HG03025 (cell line): ENCODE measurements around the gene RRP36.
"Not testable (repeated sequence)": the region's sequence is repeated elsewhere in the genome, so short reads cannot be mapped to it uniquely, and the experiment has no call there.

ENCODE experiments used
- ATAC-seq: cut with Tn5 transposase; IDR thresholded peaks from one replicate; pipeline ENCODE4 v1.9.1; 2021; ENCODE audit warnings: mild to moderate bottlenecking, moderate library complexity; ENCODE audit not compliant: unreplicated experiment, low FRiP score

Gene RRP36

DNA sequence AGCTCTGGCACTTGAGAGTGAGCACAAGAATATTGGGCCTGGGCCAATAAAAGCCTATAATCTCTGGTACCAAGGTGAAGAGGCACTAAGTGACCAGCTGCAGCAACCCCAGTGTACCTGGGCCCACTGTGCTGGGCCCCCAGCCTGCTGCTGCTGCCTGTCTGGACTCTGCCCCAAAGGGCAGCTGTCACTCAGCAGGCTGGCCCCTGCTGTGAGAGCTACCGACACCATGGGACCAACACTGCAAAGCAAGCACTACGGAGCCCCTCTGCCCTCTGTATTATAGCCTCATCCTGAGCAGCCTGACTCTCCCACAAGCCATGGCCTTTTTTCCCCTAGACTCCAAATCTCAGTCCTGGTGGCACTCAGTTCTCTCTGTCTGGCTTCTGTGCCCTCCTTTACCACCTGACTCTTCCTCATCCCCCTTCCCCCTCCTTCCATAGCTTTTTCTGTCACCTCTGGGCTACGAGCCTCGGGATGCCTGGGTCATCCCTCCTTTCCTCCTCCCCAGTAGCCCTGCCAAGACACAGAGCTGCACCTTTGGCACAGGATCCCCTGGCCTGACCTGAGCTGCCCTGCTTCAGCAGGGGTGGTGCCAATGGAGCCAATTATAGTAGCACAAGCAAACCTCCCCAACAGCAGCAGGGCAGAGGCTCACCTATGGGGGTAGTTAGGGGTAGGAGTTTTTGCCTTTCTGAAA, 14.2 kb downstream of the RRP36 start:
- no peak for ATAC-seq

DNA sequence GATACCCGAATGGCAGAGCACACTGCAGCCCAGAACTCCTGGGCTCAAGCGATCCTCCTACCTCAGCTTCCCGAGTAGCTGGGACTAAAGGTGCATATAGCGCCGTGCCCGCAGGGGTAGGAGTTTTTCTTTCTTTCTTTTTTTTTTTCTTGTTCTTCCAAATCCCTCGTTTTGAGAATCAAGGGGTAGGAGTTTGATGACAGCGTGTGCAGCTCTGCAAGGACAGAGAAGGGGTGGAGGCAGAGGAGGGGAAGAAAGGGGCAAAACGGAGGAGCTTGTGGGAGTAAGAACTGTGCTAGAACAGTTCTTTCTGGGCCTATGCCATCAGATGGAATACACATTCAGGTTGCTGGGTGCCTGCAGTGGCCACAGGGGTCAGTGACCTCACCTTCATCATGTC, 15.3 kb downstream of the RRP36 start:
- no peak for ATAC-seq

DNA sequence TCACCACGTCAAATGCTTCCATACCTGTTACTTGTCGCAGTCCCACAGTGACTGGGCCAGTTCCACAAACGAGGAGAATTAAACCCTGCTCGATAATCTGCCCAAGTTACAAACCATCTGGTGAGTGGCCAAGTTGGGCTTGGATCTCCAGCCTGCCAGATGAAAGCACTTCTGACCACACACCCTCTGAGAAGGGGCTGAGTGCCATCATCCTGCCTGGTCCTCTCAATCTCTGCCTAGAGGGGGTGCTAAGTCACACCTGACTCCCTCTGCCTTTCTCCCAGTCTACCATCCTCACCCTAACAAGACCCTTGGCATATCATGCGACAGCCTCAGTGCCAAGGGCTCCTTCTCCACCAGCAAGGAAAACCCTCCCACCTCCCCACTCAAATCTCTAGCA, 15.8 kb downstream of the RRP36 start:
- ATAC-seq = no peak

DNA sequence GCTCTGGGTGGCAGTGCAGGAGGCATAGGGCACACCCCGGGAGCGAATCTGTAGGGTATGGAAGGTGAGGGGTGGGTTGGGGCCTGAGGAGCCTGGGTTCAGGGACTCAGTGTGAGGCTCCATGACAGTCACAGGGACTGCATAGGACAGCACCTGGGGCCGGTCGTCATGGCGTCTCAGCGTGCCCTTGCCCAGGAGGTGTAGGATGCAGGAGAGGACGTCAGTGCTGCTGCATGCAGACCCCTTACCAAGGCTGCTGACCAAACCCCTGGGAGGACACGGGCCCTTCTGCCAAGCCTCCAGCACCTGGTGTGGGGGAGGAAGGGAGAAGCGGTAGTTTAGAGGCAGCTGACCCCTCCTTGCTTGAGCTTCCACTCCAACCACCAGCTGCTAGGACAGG, 16.3 kb downstream of the RRP36 start:
- ATAC-seq = no peak

DNA sequence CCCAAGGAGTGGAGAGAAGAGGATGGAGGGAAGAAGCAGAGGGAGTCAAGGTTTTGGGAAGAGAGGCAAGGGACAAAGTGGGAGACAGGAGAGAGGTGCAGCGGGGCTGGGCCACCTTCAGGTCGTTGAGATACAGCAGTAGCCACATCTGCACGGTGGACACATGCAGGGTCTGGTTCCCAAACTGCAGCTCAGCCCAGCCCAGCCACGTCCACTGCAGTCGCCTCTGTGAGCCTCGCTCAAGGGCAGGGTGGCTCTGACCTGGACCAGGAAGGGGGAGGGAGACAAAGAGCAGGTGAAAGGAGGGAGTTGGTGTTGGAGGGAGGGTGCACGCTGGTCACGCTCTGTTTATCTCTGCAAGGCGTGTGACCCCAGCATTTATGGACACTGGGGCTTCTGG, 17.3 kb downstream of the RRP36 start:
- no peak for ATAC-seq

DNA sequence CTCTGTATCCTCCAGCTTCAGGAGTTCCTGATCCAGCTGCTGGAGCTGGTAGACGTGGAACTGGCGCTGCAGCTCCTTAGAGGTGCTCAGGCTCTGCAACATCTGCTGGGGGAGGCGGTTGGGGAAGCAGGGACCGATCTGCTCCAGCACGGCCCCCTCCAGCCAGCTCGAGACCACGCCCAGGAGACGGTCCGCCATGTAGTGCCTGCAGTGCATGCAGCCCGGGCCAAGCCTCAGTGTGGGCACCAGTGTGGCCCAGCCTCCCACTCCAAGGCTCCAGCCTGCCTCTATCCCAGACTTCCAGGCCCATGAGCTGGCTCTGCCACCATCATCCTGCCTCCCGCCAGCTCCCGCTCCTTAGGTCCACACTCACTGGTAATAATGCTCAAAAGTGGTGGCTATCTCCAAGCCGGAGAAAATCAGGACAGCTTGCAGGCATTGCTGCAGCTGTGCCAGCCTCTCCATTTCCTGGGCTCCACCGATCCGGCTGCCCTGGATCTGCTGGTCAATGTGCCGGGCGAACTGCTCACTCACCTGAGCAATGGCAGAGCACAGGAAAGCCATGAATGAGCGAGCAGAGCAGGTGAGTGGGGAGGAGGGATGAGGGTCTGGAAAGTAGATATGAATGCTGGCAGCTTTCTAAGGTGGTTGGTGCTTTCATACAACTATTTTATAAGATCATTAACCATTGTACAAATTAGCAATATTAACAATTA, 19.3 kb downstream of the RRP36 start:
- no peak for ATAC-seq

DNA sequence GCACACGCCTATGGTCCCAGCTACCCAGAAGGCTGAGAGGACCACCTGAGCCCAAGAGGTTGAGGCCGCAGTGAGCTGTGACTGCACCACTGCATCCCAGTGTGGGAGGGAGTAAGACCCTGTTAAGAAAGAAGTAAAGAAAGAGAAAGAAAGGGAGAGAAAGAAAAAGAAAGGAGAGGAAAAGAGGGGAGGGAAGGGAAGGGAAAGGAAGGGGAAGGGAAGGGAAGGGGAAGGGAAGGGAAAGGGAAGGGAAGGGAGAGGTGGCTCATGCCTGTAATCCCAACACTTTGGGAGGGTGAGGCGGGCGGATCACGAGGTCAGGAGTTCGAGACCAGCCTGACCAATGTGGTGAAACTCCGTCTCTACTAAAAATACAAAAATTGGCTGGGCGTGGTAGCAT, 20.1 kb downstream of the RRP36 start:
- ATAC-seq = not testable (repeated sequence)

DNA sequence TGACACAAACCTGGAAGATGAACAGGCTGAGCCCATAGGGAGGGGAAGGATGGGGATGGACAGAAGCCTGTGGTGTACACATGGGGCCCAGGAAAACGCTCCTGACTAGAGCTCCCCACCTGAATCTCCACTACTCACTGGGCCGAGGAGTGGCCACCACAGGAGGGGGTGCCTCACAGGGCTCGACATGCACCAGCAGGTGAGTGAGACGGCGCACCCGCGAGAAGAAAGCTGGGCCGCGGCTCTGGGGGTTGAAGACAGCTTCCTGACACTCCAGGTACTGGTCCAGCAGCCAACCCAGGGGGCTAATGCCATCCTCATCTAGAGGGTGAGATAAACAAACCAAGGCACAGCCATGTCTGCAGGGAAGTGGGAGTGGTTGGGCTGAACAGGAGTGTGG, 21.9 kb downstream of the RRP36 start:
- ATAC-seq = no peak

DNA sequence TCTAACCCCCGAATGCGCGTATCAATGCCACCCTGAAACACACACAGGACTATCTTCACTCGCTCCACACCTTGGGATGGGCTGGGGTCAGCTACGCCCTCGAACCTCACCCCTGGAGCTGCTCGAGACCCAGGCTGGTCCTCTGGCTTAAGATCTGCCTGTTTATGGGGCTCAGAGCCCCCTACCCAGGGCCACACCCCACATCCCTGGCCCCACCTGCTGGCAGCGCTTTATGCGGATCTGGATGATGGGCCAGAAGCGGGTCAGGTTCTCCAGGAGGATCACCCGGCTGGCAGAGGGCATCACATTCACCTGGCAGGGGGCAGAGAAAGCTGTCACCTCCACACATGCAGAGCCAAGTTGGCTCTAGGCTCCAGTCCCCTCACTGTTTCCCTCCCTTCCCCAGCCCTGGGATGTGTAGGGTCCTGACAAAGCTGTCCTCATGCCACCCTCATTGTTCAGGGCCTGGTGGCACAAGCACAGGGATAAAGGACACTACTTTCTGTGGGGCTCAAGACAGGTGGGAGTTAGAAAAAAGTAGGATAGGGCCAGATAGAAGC, 24.0 kb downstream of the RRP36 start:
- ATAC-seq = no peak

DNA sequence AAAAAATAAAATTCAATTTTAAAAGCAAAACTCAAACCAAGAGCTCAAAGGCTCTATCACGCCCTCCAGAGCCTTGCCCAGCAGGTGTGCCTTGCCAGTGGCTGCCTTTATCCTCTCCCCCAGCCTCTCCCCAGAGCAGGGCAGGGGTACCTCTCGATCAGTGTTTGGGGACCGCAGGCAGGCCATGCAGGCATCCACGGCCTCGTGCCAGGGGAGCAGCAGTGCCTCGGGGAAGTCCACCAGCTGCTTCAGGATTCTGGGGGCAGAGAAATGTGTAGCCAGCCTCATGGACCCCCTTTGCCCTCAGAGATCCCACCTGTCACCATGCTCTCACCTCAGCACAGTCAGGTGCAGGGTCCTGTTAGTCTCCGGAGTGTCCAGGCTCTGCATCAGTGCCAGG, 26.6 kb downstream of the RRP36 start:
- ATAC-seq = no peak

DNA sequence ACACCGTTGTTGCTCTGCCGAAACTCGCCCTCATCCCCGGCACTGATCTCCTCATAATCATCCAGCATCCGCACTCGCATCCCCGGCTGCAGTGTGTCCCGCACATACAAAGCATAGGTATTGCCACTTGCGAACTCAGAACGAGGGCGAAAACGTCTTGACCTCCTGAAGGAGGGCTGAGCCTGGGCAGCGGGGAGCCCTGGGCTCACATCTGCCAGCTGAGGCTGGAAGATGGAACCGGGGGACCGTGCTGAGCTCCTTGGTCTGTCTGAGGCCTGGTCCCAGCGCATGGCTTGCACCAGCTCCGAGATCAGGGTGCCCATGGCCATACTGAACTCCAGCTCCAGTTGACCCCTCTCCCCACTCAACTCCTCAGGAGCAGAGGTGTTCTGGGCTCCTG, 29.6 kb downstream of the RRP36 start:
- ATAC-seq = no peak

DNA sequence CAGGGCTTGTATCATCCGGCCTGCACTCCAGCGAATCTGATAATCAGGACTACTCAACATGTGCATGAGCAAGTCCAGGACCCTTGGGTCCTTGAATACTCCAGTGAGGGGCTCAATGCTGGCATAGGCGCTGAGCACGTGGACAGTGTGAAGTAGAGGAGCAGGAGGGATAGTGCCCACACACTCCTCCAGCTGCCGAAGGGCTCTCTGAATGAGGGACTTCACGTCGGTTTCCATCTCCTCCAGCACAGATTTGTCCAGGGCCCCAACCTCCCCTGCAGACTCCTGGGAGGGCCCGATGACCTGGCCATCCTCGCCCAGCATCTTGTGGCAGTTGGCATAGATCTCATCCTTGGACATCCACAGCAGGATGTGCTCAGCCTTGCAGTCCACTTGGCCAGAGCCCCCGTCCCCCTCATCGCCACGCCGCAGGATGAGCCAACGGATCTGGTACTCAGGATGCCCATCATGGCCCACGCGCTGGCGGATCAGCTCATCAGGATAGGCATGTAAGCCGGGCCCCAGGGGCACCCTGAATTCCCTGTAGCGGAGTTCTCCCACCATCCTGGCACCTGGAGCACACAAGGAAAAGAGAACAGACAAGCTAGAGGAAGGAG, 30.9 kb downstream of the RRP36 start:
- ATAC-seq = no peak

DNA sequence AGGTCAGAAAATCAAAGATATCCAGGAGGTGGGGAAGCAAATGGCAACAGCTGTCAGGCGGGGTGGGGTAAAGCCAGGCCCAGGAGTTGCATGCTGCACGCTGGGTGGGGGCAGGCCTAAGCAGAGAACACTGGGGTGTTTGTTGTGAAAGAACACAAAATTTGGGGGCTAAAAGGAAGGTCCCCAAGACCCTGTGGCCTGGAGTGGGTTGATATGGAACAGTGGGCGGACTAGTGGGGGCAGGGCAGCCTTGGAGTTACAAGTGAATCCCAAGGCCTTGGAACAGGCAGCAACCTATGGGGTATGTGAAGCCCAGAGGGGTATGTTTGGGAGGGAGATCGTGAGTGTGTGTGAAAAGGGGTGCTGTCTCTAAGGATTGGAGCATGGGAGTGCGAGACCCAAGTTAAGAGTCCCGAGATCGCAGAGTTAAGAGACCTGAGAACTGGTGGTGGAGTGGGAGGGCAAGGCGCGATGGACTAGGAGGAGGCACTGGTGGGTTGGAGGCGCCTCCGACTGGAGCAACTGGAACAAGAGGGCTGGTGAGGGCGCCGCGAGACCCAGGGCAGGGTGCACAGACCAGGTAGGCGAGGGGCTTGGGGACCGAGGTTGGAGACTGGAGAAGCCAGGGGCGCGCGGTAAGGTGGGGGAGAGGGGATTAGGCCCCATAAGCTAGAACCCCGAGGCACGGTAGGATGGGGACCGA, 31.6 kb downstream of the RRP36 start:
- ATAC-seq = peak; percentile 14

DNA sequence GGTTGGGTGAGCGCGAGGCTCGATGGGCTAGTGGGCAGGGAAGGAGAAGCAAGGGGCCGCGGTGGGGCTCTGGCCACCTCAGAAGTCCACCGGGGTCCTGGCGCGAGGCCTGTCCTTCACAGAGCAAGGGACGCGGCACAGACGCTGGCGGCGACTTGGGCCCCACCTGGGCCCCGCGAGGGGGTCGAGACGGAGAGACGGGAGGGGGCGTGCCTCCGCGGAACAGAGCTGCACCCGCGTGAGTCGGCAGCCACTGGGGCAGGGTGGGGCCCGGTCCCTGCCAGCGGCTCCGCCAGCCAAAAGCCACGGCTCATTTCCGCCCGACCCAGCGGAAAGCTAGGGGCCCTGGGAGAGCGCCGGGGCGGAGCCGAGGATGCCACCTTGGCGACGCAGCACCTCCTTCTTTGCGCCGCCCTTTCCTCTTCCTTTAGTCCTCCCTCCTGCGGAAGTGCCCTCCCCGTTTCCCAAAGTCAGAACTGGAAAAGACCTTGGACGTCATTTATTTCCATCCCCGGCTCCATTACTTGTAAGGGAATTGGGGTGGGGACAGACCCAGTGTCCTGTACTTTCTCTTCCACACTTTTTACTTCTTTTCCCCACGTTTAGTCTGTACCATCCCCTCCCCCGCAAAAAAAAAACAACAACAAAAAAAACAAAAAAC, 32.3 kb downstream of the RRP36 start, which contains the start of gene CUL7:
Gene CUL7 (minus strand): TSS at position 307 of the 661 bp plus-strand sequence. CDS start 1,063 bp downstream, outside the sequence.
- ATAC-seq = peak; percentile 59

DNA sequence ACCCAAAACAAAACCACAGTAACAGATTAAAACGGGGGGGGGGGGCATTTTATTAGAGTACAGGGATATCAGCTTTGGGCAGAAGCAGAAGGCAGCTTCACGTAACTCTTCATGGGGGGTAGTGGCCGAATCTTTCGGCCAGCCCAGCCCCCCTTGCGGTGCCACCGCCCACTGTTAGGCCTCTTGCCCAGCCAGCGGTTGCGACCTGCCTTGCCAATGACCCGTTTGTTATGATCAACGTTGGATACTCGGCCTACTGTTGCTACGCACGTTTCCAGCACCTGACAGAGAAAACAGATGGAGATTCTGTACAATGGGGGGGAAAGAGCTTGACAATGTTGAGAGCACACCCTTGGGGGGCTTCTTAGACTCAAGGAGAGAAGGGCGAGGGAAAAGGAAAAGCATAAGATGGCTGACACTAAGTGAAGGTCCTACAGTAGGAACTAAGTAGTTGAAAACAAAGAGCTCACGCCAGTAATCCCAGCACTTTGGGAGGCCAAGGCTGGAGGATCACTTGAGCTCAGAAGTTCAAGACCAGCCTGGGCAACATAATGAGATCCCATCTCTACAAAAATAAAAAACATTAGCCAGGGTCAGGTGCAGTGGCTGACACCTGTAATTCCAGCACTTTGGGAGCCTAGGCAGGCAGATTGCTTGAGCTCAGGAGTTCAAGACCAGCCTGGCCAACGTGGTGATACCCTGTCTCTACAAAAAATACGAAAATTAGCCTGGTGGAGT, 33.0 kb downstream of the RRP36 start:
- no peak for ATAC-seq

DNA sequence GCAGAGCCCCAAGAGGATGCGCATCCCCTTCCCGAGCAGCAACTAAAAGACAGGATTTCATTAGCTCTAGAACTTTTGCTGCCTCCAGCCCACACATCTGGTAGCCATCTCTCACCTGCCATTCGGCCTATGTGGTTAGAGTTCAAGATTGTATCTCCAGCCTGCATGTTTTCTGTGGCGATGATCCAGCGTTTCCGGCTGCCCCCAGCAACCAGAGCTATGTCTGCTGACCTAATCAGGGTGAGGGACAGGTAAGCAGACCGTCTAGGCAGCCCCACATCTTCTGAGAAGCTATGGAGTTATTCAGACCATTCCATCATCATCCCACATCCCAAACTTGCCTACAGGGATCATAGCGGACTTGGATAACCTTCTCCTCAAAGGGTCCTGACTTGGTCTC, 34.5 kb downstream of the RRP36 start:
- no peak for ATAC-seq

DNA sequence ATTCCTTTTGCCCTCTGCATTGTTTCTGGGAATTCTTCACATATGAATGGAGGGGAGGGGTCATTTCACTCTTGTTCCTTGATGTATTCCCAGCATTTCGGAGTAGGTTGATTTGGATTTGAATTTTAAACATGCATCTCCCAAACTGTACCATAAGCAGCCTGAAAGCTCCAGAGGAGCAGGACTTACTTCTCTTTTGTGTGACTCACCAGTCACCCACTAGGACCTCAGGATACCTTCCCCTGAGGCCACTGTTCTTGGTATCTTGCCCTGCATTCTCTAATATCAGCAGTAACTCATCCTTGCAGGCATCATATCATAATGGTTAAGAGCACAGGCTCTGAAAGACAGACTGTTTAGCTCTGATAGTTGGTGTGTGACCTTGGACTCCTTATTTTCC, 37.1 kb downstream of the RRP36 start:
- no peak for ATAC-seq

DNA sequence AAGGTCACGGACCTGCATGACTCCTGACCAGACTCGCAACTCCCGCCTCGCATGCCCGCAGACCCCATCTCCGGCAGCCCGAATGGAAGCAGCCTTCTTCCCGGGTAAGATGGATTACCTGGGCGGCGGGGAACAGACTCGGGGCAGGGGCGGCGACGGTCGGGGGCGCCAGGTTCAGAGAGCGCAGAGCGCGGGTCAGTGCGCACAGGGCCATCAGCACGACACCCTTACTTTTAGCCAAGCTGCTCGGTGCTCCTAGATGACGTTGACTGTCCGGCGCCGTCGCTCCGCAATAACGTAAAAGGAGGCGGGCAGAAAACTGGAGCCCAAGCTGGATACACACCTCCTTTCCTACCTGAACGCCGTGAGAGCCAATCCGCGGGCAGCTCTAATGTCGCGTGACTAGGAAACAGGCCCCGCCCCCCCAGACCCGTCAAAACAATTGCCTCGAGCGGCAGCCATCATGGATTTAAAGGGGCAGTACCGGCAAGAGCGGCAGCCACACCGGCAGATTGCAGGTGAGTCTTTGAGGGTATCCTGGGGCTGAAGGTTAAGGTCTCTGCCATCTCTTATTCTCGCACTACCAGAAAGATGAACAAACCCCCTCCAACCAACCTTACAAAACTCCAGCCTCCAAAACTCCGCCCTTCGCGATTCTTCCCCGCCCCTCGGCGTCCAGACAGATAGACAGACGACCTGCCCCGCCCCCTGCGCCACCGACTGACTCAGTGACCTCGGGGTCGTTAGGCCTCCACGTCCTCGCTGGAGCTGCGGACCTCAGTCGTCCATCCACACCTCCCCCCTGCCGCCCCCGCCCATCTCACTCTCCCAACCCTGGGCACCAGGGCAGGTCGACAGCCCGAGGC, 38.0 kb downstream of the RRP36 start, which contains the start of the genes KLC4 and MRPL2:
Gene KLC4 (plus strand): TSS at position 464 of the 866 bp plus-strand sequence. CDS start 1,705 bp downstream, outside the sequence.
Gene MRPL2 (minus strand): TSS at position 267 of the 866 bp plus-strand sequence. CDS start 53 bp downstream, at position 214.
- ATAC-seq = peak; percentile 88
